Stimulated activated effector memory CD8-positive, alpha-beta T cell treated with anti-CD3 and anti-CD28 coated beads, Interleukin-12 subunit alpha, Interleukin-12 subunit beta, amount 100 ng/mL, for 72 hours (primary cell): ENCODE results near the gene LPGAT1.

Source experiments
- ATAC-seq: fragments of 150-1000 bp; cut with Tn5 transposase; 2 replicates; pipeline ENCODE4 v1.10.0; 2021
- DNase-seq, 2 donors: peaks; one replicate each; pipeline ENCODE4 v3.0.0; 2021 to 2022; ENCODE audit warnings: low spot score in 2 of 2
- H3K27ac Mint-ChIP-seq: one replicate; pipeline ENCODE4 v1.8.0; 2022; ENCODE audit warnings: mild to moderate bottlenecking, mixed read lengths
- H3K36me3 Mint-ChIP-seq: one replicate; pipeline ENCODE4 v1.8.0; 2022; ENCODE audit warnings: mild to moderate bottlenecking, mixed read lengths
- H3K4me1 Mint-ChIP-seq: one replicate; pipeline ENCODE4 v1.8.0; 2022; ENCODE audit warnings: mixed read lengths
- H3K4me3 Mint-ChIP-seq: one replicate; pipeline ENCODE4 v1.8.0; 2022; ENCODE audit warnings: mild to moderate bottlenecking, mixed read lengths
- H3K9me3 Mint-ChIP-seq: one replicate; pipeline ENCODE4 v1.8.0; 2022; ENCODE audit warnings: mixed read lengths

LPGAT1 gene

DNA sequence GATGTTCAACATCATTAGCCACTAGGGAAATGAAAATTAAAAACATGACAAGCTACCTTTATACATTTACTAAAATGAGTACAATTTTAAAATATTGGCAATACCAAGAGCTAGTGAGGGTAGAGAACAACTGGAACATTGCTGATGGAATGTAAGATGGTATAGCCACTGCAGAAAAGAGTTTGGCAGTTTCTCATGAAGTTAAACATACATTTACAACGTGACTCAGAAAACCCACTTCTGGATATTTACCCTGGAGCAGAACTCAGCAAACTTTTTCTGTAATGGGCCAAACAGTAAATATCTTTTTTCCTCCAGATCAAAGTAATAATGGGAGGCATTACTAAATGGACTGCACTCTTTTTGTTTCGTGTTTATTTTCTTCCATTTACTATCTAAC, 22.1 kb downstream of the LPGAT1 start:
- Mint-ChIP-seq H3K27ac (no peak overlapping the region), H3K4me1 (no peaks in the 10 kb centered on the region), H3K4me3 (no peak overlapping the region), H3K36me3 (peaks cover 48% of the 10 kb centered on the region), H3K9me3 (no peaks in the 10 kb centered on the region)
- no peak for ATAC-seq
- no peak for DNase-seq

DNA sequence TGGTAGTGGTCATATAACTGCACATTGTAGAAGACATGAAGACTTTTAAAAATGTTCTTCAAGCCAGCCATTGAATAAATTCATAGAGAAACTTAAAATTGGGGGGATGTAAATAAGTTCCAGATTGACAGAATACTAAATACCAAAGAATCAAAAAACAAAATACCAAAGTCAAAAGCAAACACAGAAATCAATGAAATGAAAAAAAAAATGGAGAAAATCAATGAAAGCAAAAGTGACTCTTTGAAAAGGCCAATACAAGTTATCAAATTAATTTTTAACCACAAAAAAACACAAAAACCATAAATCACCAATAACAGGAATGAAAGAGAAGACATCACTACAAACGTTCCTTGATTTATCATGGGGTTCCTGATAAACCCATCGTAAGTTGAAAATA, 25.6 kb downstream of the LPGAT1 start:
- Mint-ChIP-seq H3K4me3 (no peak overlapping the region), H3K9me3 (no peaks in the 10 kb centered on the region), H3K27ac (no peak overlapping the region), H3K4me1 (peaks cover 5% of the 10 kb centered on the region), H3K36me3 (peaks cover 54% of the 10 kb centered on the region)
- no peak for ATAC-seq
- no peak for DNase-seq

DNA sequence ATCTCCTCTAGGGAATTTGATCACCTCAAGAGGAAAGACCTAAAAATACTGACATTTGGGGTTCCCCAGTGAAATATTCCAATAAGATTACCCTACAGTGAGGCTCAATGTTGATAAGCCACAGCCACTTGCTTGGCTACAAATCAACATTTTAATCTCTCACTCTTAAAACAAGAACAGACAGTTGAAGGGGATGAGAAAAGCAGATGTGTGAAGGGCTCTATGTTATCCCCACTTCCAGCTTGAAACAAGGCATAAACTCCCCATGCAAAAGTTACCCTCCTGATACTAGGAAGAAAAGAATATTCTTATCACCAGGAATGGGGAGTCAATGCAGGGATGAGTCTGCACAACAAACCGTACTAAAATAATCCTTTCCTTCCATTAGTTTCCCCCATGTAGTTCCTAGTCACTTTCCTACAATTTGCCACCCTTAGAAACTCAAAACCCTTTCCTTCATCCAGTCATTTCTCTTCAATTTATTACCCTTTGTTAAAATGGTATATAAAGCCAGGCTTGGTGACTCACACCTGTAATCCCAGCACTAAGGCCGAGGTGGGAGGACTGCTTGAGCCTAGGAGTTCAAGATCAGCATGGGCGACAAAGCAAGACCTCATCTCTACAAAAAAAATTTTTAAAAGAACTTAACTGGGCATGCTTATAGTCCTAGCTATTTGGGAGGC, 29.5 kb downstream of the LPGAT1 start:
- no peak for ATAC-seq
- Mint-ChIP-seq H3K27ac (no peak overlapping the region), H3K4me3 (no peak overlapping the region), H3K9me3 (no peaks in the 10 kb centered on the region), H3K36me3 (peaks cover 38% of the 10 kb centered on the region), H3K4me1 (peaks cover 5% of the 10 kb centered on the region)
- no peak for DNase-seq

DNA sequence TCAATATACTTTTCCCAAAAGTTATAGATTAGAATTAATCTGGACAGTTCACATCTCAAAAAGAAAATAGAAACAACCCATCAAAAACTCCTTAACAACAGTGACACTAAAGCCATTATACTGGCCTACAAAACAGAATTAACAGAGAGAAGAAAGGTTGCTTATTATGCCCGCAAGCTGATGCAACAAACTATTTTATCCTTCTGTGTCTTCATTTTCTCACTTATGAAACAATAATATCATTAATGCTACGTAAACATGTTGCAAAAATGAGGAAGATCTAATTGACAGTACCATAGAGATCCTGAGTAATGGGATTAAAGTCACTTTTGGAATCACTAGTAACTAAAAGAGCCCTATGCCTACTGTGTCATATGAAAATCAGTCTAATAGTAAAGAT, 32.6 kb downstream of the LPGAT1 start:
- ATAC-seq (no peak), DNase-seq (no peak)
- H3K4me3 Mint-ChIP-seq: no peak overlapping the region
- peaks cover 21% of the 10 kb centered on the region for H3K36me3 Mint-ChIP-seq
- H3K27ac Mint-ChIP-seq: no peak overlapping the region
- H3K9me3 Mint-ChIP-seq: no peaks in the 10 kb centered on the region
- peaks cover under 1% of the 10 kb centered on the region for H3K4me1 Mint-ChIP-seq

DNA sequence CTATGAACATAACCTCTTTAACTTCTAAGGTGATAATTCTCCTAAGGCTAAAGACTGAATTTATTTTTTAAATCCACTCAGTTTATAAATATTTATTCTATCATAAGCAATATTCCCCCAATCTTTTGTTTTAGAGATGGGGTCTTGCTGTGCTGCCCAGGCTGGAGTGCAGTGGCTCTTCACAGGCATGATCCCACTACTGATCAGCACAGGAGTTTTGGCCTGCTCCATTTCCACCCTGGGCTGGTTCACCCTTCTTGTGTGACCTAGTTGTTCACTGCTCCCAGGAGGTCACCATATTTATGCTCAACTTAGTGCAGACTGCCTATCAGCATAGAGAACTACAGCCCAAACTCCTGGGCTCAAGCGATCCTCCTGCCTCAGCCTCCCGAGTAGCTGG, 38.6 kb downstream of the LPGAT1 start:
- H3K4me3 Mint-ChIP-seq: no peak overlapping the region
- DNase-seq (no peak), ATAC-seq (no peak)
- no peak overlapping the region for H3K27ac Mint-ChIP-seq
- H3K9me3 Mint-ChIP-seq: no peaks in the 10 kb centered on the region
- H3K36me3 Mint-ChIP-seq: peaks cover 36% of the 10 kb centered on the region
- H3K4me1 Mint-ChIP-seq: no peaks in the 10 kb centered on the region

DNA sequence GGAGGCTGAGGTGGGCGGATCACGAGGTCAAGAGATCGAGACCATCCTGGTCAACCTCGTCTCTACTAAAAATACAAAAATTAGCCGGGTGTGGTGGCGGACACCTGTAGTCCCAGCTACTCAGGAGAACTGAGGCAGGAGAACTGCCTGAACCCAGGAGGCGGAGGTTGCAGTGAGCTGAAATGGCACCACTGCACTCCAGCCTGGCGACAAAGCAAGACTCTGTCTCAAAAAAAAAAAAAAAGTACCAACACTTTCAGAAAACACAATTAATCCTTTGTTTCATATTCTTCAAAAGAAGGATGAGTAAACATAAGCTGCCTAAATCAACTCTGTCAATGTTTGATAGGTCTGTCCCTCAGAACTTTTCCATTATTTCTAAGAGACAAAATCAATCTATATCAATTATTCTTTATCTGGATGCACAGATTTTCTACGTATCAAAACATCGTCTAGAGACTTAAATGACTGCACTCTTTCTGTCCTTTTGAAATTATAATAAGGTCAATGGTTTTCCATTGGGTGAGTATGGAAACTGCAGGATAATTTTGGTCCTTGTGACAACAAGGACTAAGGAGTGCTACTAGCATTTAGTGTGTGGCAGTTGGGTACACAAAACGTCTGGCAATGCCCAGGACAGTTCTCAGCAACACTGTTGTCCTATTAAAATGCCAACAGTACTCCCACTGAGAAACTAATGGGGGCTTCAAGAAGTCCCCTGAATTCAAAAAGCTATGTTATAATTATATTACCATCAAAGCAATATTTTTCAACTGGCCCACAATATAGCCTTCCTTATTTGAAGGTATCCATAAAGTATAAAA, 40.7 kb downstream of the LPGAT1 start:
- no peak for DNase-seq
- no peak for ATAC-seq
- no peaks in the 10 kb centered on the region for H3K9me3 Mint-ChIP-seq
- H3K4me1 Mint-ChIP-seq: no peaks in the 10 kb centered on the region
- H3K36me3 Mint-ChIP-seq: peaks cover 40% of the 10 kb centered on the region
- H3K27ac Mint-ChIP-seq: no peak overlapping the region
- no peak overlapping the region for H3K4me3 Mint-ChIP-seq

DNA sequence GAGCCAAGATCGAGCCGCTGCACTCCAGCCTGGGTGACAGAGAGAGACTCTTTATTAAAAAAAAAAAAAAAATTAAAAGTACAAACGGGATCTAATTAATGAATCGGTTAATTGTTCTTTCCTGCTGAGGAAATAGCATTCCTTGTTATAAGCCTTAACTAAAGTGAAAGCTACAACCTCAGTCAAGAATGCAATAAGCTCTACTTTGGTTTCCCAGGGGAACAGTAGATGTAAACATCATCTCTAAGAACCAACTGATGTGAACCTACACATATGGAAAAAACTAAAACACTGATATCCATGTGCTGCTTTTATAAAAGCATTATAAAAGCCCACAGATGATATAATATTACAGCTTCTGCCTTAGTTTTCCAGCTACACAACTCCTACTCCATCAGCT, 41.9 kb downstream of the LPGAT1 start:
- no peak overlapping the region for H3K4me3 Mint-ChIP-seq
- H3K36me3 Mint-ChIP-seq: peaks cover 39% of the 10 kb centered on the region
- ATAC-seq (no peak), DNase-seq (no peak)
- H3K27ac Mint-ChIP-seq: no peak overlapping the region
- peaks cover 5% of the 10 kb centered on the region for H3K4me1 Mint-ChIP-seq
- H3K9me3 Mint-ChIP-seq: no peaks in the 10 kb centered on the region

DNA sequence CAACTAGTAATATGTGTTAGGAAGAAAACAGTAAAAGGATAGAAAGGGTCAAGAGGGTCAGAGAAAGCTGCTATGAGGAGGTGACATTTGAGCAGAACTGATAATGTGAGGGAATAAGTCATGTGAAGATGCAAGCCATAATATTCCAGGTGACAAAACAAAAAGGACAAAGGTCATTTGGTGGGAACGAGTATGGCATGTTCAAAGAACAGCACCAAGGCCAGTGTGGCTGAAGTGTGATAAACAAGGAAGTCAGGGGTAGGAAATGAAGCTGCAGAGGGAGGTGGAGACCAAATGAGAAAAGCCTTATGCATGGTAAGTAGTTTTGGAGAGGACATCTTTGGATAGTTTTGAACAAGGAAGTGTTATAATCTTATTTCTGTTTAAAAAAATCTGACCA, 46.7 kb downstream of the LPGAT1 start:
- Mint-ChIP-seq H3K4me3 (no peak overlapping the region), H3K27ac (peak overlapping the region; percentile 8), H3K36me3 (peaks cover 18% of the 10 kb centered on the region), H3K4me1 (peaks cover 8% of the 10 kb centered on the region), H3K9me3 (no peaks in the 10 kb centered on the region)
- ATAC-seq: no peak
- DNase-seq: no peak

DNA sequence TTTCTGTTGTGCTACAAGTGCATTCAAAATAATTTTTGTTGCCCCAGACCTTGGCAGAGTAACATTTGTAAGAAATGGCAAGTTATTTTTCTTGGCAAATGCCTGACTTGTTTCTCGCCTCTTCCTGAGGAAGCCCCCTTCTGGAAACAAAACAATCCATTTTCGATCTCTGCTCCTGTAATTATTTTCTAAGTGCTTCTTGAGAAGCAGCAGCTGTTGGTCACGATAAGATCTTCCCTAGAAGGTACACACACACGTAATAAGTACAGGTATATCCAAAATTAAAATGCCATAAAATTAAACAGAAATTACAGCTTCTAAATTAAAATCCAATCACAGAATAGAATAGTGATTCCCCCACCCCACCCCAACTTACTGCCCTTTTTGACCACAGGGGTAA, 47.3 kb downstream of the LPGAT1 start:
- Mint-ChIP-seq H3K4me3 (no peak overlapping the region), H3K27ac (peak overlapping the region; percentile 8), H3K4me1 (peaks cover 8% of the 10 kb centered on the region), H3K9me3 (no peaks in the 10 kb centered on the region), H3K36me3 (peaks cover 22% of the 10 kb centered on the region)
- DNase-seq (no peak), ATAC-seq (no peak)

DNA sequence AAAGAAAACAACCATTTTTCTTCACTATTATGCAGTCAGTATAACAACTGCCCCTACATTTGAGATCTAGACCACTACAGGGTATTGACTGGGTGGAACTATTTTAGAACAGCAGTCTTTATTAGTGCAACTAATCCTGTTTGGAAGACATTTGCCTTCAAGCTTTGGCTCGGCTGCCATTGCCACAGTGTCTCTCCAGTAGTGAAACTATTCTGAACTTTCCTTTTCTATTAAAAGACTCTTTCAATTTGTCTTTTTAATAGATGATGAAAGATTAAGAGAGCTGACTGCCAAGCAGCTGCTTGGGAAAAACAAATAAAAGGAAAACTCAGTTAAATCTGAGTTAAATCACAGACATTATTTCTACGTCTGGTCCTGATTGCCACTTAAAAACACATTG, 49.3 kb downstream of the LPGAT1 start:
- DNase-seq (no peak), ATAC-seq (no peak)
- no peak overlapping the region for H3K4me3 Mint-ChIP-seq
- peaks cover 8% of the 10 kb centered on the region for H3K4me1 Mint-ChIP-seq
- no peak overlapping the region for H3K27ac Mint-ChIP-seq
- no peaks in the 10 kb centered on the region for H3K9me3 Mint-ChIP-seq
- peaks cover 30% of the 10 kb centered on the region for H3K36me3 Mint-ChIP-seq

DNA sequence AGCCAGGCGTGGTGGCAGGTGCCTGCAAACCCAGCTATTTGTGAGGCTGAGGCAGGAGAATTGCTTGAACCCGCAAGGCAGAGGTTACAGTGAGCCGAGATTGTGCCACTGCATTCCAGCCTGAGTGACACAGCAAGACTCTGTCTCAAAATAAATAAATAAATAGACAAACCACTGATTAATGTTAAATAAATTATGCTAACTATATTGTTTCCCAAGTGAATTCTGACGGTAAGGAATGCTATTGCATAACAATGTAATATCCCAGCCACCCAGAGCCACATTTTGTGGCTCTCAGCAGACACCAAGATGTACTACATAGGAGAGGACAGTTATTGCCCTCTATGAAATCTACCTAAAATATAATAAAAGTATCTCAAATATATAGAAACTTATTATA, 55.4 kb downstream of the LPGAT1 start:
- Mint-ChIP-seq H3K27ac (no peak overlapping the region), H3K9me3 (no peaks in the 10 kb centered on the region), H3K4me1 (no peaks in the 10 kb centered on the region), H3K36me3 (peaks cover 43% of the 10 kb centered on the region), H3K4me3 (no peak overlapping the region)
- no peak for ATAC-seq
- DNase-seq: no peak

DNA sequence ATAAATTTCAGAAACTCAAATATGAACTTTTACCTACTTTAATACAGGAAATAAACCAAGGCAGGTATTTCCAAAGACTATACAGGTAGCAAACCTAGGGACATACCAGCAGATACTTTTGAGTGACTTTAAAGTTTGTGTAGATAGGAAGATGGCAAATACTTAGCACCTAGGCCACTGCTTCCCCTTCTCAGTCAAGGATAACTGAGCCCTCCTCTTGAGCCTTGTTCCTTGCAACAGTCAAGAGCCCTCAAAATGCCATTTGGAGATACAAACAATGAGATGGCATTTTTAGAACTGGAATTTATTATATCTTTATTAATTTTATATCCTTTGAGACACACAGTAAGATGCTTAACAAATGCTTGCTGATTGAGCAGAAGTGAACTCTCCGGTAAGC, 65.9 kb downstream of the LPGAT1 start:
- no peaks in the 10 kb centered on the region for H3K4me1 Mint-ChIP-seq
- no peak overlapping the region for H3K4me3 Mint-ChIP-seq
- DNase-seq (no peak), ATAC-seq (no peak)
- H3K27ac Mint-ChIP-seq: no peak overlapping the region
- no peaks in the 10 kb centered on the region for H3K36me3 Mint-ChIP-seq
- no peaks in the 10 kb centered on the region for H3K9me3 Mint-ChIP-seq

DNA sequence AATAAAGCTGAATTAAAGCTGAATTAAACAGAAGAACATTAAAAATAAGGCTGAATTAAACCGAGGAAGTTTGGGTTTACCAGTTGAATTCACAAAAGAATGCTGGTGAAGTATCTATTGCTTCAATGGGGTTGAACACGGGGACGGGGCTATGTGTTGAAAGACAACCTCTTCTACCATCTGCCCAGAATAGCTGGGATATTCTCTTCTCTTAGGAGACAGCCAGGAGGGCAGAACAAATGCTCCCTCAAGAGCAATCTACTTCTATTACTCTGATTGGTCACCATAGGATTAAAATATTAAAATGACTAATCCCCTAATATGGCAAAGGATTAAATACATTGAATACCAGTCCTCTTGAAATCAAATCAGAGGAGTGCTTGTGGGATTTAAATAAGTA, 68.4 kb downstream of the LPGAT1 start:
- Mint-ChIP-seq H3K4me1 (no peaks in the 10 kb centered on the region), H3K36me3 (no peaks in the 10 kb centered on the region), H3K27ac (no peak overlapping the region), H3K4me3 (no peak overlapping the region), H3K9me3 (no peaks in the 10 kb centered on the region)
- ATAC-seq: no peak
- no peak for DNase-seq

DNA sequence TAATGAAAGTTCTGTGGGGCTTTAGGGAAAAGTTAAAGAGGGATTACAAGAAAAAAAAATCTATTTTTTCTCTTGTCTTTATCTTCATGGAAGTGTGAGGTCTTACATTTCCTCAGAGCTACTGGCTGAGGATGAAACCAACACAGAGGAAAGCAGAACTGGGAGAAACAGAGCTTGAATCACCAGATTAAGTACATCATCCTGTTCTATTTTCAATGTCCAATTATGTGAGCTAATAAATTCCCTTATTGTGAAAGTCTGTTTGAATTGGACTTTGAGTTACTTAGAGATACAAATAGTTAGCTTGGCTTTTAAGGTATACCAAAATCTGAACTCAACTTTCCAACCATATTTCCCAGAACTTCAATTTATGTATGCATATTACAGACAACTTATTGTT, 69.2 kb downstream of the LPGAT1 start:
- H3K36me3 Mint-ChIP-seq: no peaks in the 10 kb centered on the region
- no peak for ATAC-seq
- DNase-seq: no peak
- no peaks in the 10 kb centered on the region for H3K9me3 Mint-ChIP-seq
- H3K27ac Mint-ChIP-seq: no peak overlapping the region
- H3K4me3 Mint-ChIP-seq: no peak overlapping the region
- no peaks in the 10 kb centered on the region for H3K4me1 Mint-ChIP-seq

DNA sequence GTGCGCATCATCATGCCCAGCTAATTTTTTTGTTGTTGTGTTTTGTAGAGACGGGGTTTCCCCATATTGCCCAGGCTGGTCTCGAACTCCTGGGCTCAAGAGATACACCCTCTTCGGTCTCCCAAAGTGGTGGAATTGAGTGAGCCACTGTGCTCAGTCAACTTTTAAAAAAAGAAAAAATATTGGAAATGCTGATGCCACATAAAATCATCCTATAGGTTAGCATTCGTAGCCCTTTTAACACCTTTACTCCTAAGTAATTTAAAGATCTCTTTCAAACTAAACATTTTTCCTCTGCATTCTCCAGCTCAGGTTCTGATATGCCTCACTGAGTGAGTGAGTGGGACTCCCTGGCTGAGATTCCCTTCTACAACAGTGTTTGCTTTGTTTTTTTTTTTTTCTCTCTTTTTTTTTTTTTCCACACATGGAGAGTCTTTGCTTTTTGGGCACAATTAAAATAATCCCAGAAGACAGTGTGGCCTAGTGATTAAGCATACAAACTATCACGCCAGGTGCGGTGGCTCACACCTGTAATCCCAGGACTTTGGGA, 74.0 kb downstream of the LPGAT1 start:
- Mint-ChIP-seq H3K4me3 (no peak overlapping the region), H3K36me3 (no peaks in the 10 kb centered on the region), H3K4me1 (no peaks in the 10 kb centered on the region), H3K9me3 (no peaks in the 10 kb centered on the region), H3K27ac (no peak overlapping the region)
- DNase-seq: no peak
- no peak for ATAC-seq

DNA sequence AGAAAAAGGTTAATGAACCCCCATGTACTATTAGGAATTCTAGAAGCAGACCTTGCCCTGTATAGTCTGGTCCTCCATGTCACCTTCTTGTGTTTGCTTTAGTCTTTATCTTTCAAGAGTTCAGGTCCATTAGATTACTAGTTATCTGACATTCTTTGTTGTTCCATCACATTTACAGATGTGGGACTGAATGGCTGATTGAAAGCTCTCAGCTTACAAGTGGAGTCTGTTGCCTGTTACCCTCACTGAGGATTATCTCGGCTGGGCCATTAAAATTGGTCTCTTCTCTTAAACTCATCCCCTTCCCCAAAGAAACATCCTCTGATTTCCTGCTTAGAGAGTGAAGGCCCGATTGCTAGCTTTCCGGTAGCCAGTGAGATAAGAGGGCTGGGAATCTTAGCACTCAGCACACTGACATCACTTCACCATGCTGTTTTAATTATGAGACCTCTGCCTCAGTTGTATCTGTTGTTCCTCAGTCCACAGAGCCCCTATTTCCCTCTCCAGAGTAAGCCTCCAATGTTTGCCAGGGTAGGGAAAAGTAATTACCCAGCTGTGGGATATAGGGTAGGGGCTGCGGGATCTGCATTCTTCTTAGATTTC, 76.8 kb downstream of the LPGAT1 start:
- Mint-ChIP-seq H3K9me3 (no peaks in the 10 kb centered on the region), H3K4me3 (no peak overlapping the region), H3K36me3 (peaks cover 23% of the 10 kb centered on the region), H3K27ac (no peak overlapping the region), H3K4me1 (no peaks in the 10 kb centered on the region)
- DNase-seq (no peak), ATAC-seq (no peak)
